Lung (tissue), 12 donors: ENCODE data around the gene PARD3. TPM values are rescaled to one million over a fixed set of nuclear protein-coding genes. Genes with fewer than 3 reads are reported as not detected.

Experiments
- ATAC-seq: fragments of 200-7000 bp; cut with Tn5 transposase; one replicate; pipeline ENCODE4 v1.9.1; 2020; ENCODE audit warnings: moderate number of reproducible peaks; ENCODE audit not compliant: insufficient read depth, low FRiP score
- DNase-seq, 3 donors: peaks; one replicate each; pipeline ENCODE4 v3.0.0-alpha.2; 2013 to 2017
- H3K27ac ChIP-seq, 2 donors: one replicate each; pipeline ENCODE4 v1.5.1; 2013; ENCODE audit warnings: mild to moderate bottlenecking in 2 of 2, moderate library complexity in 2 of 2, control low read depth in 1 of 2, inconsistent platforms in 1 of 2, low read depth in 1 of 2, low read length in 1 of 2
- H3K27me3 ChIP-seq, 3 donors: one replicate each; pipeline ENCODE4 v1.5.1; 2013; ENCODE audit warnings: low read length in 2 of 3; ENCODE audit not compliant: control insufficient read depth in 3 of 3, insufficient read depth in 3 of 3
- H3K36me3 ChIP-seq, 4 donors: one replicate each; pipeline ENCODE4 v1.5.1; 2013; ENCODE audit warnings: low read length in 4 of 4, mild to moderate bottlenecking in 1 of 4, moderate library complexity in 1 of 4; ENCODE audit not compliant: control insufficient read depth in 4 of 4, insufficient read depth in 4 of 4
- H3K4me1 ChIP-seq, 5 donors: one replicate each; pipeline ENCODE4 v1.5.1; 2013; ENCODE audit warnings: low read length in 5 of 5, mild to moderate bottlenecking in 2 of 5, moderate library complexity in 1 of 5; ENCODE audit not compliant: control insufficient read depth in 5 of 5, insufficient read depth in 5 of 5
- H3K4me3 ChIP-seq: one replicate; pipeline ENCODE4 v1.5.1; 2013; ENCODE audit warnings: mild to moderate bottlenecking, control low read depth, moderate library complexity
- H3K9ac ChIP-seq, 2 donors: one replicate each; pipeline ENCODE4 v1.5.1; 2013; ENCODE audit warnings: low read length in 2 of 2, control low read depth in 1 of 2; ENCODE audit not compliant: insufficient read depth in 1 of 2
- H3K9me3 ChIP-seq, 4 donors: one replicate each; pipeline ENCODE4 v1.5.1; 2013; ENCODE audit warnings: low read length in 3 of 4, mild to moderate bottlenecking in 1 of 4, moderate library complexity in 1 of 4; ENCODE audit not compliant: control insufficient read depth in 4 of 4, insufficient read depth in 3 of 4
- CTCF ChIP-seq: IDR thresholded peaks from 2 replicates; pipeline ENCODE4 v1.5.1; 2012; ENCODE audit warnings: mild to moderate bottlenecking; ENCODE audit errors: control extremely low read depth, extremely low read depth
- WGBS, 2 donors: extraction: QIAGEN DNeasy Blood & Tissue Kit; methylation state at CpG; one replicate each; pipeline ENCODE4 v1.1.7; 2013; 5-methylcytosine and 5-hydroxymethylcytosine counted together
- polyA plus RNA-seq, 2 donors: library from polyadenylated mRNA; stranded (reverse); fragments of 200-250 nt; gene quantifications; one replicate each; pipeline ENCODE4 v1.2.1, GENCODE V29; 2013
- total RNA-seq, 2 donors: library from RNA; depleted of rRNA in 1 of 2; stranded (reverse); fragments of >200 nt in 1 of 2; gene quantifications; one replicate each; pipeline ENCODE4 v1.2.1, GENCODE V29; 2014 to 2021
- donor health status: control.
- donor health status: control.
- donor health status: Bipolar disorder and iron deficiency.
- donor health status: healthy.
- donor health status: DM: yes; HTN: yes; CAD: no.

PARD3 gene
- total and polyA plus RNA-seq, 4 donors, result 10.3 to 69.2 (median 27.6) TPM

- WGBS, 2 donors, result 59 to 74% methylated on average over 2 of the region's 2 CpGs
- Histone ChIP-seq H3K4me1 (peaks cover 4 to 25% (median 22%) of the 10 kb centered on the region in 5 donors), H3K36me3 (no peaks in the 10 kb centered on the region), H3K27me3 (no peaks in the 10 kb centered on the region), H3K27ac (no peak overlapping the region), H3K9me3 (no peaks in the 10 kb centered on the region), H3K9ac (no peak overlapping the region), H3K4me3 (no peak overlapping the region)
- TF ChIP-seq CTCF, result no peak
- ATAC-seq (no peak), DNase-seq (no peak)
Measured at GRCh38 chr10:34764472-34764946, 50.6 kb downstream of the PARD3 start.

- Histone ChIP-seq H3K36me3 (no peaks in the 10 kb centered on the region), H3K9ac (no peak overlapping the region), H3K4me3 (no peak overlapping the region), H3K27ac (no peak overlapping the region), H3K27me3 (no peaks in the 10 kb centered on the region), H3K4me1 (peaks cover 5 to 36% (median 15%) of the 10 kb centered on the region in 5 donors), H3K9me3 (no peaks in the 10 kb centered on the region)
- no peak for TF ChIP-seq CTCF
- DNase-seq (no peak), ATAC-seq (no peak)
- WGBS, 2 donors, result 79 to 82% methylated on average over 5 of the region's 5 CpGs
Measured at GRCh38 chr10:34762603-34763299, 52.3 kb downstream of the PARD3 start.

- Histone ChIP-seq H3K4me1 (peaks cover 5 to 36% (median 15%) of the 10 kb centered on the region in 5 donors), H3K27me3 (no peaks in the 10 kb centered on the region), H3K9ac (no peak overlapping the region), H3K27ac (no peak overlapping the region), H3K9me3 (no peaks in the 10 kb centered on the region), H3K4me3 (no peak overlapping the region), H3K36me3 (no peaks in the 10 kb centered on the region)
- WGBS, 2 donors, result 95 to 96% methylated on average over 3 of the region's 3 CpGs
- DNase-seq (no peak), ATAC-seq (no peak)
- TF ChIP-seq CTCF, result no peak
Measured at GRCh38 chr10:34762156-34762555, 52.9 kb downstream of the PARD3 start.
